H9 (cell line): Measurements from ENCODE around the gene CDC42EP4. TPM values are rescaled to one million over a fixed set of nuclear protein-coding genes. Genes with fewer than 3 reads are reported as not detected.

Experiments used
- DNase-seq: peaks from one replicate; pipeline ENCODE4 v3.0.0-alpha.2; 2017
- H2AFZ ChIP-seq: one replicate; pipeline ENCODE4 v1.6.1; 2013; ENCODE audit warnings: mild to moderate bottlenecking, low read length, control low read depth, moderate library complexity
- H2AK5ac ChIP-seq: 2 replicates; pipeline ENCODE4 v1.6.1; 2013; ENCODE audit warnings: low read length, control low read depth, mixed read lengths; ENCODE audit not compliant: insufficient read length
- H2BK120ac ChIP-seq: one replicate; pipeline ENCODE4 v1.6.1; 2013; ENCODE audit warnings: low read depth, mild to moderate bottlenecking, low read length, control low read depth, inconsistent platforms; ENCODE audit not compliant: poor library complexity, severe bottlenecking
- H2BK12ac ChIP-seq: 2 replicates; pipeline ENCODE4 v1.6.1; 2013; ENCODE audit warnings: low read length, control low read depth, mixed read lengths, low read depth; ENCODE audit not compliant: insufficient read length
- H2BK15ac ChIP-seq: 2 replicates; pipeline ENCODE4 v1.6.1; 2013; ENCODE audit warnings: low read depth, low read length, control low read depth
- H2BK20ac ChIP-seq: one replicate; pipeline ENCODE4 v1.6.1; 2013; ENCODE audit warnings: low read depth, mild to moderate bottlenecking, low read length, control low read depth, inconsistent platforms; ENCODE audit not compliant: poor library complexity, severe bottlenecking
- H2BK5ac ChIP-seq: 2 replicates; pipeline ENCODE4 v1.6.1; 2013; ENCODE audit warnings: low read length, control low read depth, mixed read lengths; ENCODE audit not compliant: insufficient read length
- H3K14ac ChIP-seq: 2 replicates; pipeline ENCODE4 v1.6.1; 2013; ENCODE audit warnings: low read length, control low read depth; ENCODE audit not compliant: insufficient read depth
- H3K18ac ChIP-seq: 2 replicates; pipeline ENCODE4 v1.6.1; 2013; ENCODE audit warnings: low read depth, mild to moderate bottlenecking, mixed read lengths, low read length, control low read depth; ENCODE audit not compliant: insufficient read length
- H3K23ac ChIP-seq: 2 replicates; pipeline ENCODE4 v1.6.1; 2013; ENCODE audit warnings: low read length, control low read depth, mixed read lengths, low read depth; ENCODE audit not compliant: insufficient read length
- H3K23me2 ChIP-seq: 2 replicates; pipeline ENCODE4 v1.6.1; 2013; ENCODE audit warnings: low read depth, mild to moderate bottlenecking, mixed read lengths, low read length, control low read depth; ENCODE audit not compliant: insufficient read length, poor library complexity, severe bottlenecking
- H3K27ac ChIP-seq: 2 replicates; pipeline ENCODE4 v1.5.1; 2013; ENCODE audit warnings: low read length, control low read depth, mixed read lengths, low read depth; ENCODE audit not compliant: insufficient read length
- H3K27me3 ChIP-seq: 2 replicates; pipeline ENCODE4 v1.6.1; 2013; ENCODE audit warnings: low read length, control low read depth, inconsistent platforms; ENCODE audit not compliant: insufficient read depth
- H3K4ac ChIP-seq: 2 replicates; pipeline ENCODE4 v1.6.1; 2013; ENCODE audit warnings: low read depth, mild to moderate bottlenecking, control low read depth, inconsistent platforms, low read length, moderate library complexity
- H3K4me1 ChIP-seq: 2 replicates; pipeline ENCODE4 v1.6.1; 2013; ENCODE audit warnings: low read length, control low read depth, inconsistent platforms; ENCODE audit not compliant: insufficient read depth
- H3K4me2 ChIP-seq: 2 replicates; pipeline ENCODE4 v1.6.1; 2013; ENCODE audit warnings: low read length, control low read depth, mixed read lengths; ENCODE audit not compliant: insufficient read length, insufficient read depth
- H3K56ac ChIP-seq: 2 replicates; pipeline ENCODE4 v1.6.1; 2013; ENCODE audit warnings: low read depth, mild to moderate bottlenecking, mixed read lengths, low read length, control low read depth; ENCODE audit not compliant: insufficient read length
- H3K79me1 ChIP-seq: 2 replicates; pipeline ENCODE4 v1.6.1; 2013; ENCODE audit warnings: low read depth, mild to moderate bottlenecking, moderate library complexity, low read length, control low read depth, inconsistent platforms; ENCODE audit not compliant: insufficient read depth, poor library complexity, severe bottlenecking
- H3K79me2 ChIP-seq: 2 replicates; pipeline ENCODE4 v1.6.1; 2013; ENCODE audit warnings: low read length, control low read depth, inconsistent platforms; ENCODE audit not compliant: insufficient read depth
- H3K9ac ChIP-seq: 2 replicates; pipeline ENCODE4 v1.6.1; 2013; ENCODE audit warnings: low read length, control low read depth, mixed read lengths; ENCODE audit not compliant: insufficient read length; ENCODE audit errors: extremely low read depth
- H3K9me3 ChIP-seq: one replicate; pipeline ENCODE4 v1.6.1; 2013; ENCODE audit warnings: low read depth, low read length, inconsistent platforms; ENCODE audit not compliant: control insufficient read depth
- H3T11ph ChIP-seq: one replicate; pipeline ENCODE4 v1.6.1; 2013; ENCODE audit warnings: mild to moderate bottlenecking, low read length, control low read depth, inconsistent platforms
- H4K20me1 ChIP-seq: one replicate; pipeline ENCODE4 v1.6.1; 2013; ENCODE audit not compliant: control insufficient read depth, insufficient read length, insufficient read depth
- H4K5ac ChIP-seq: 2 replicates; pipeline ENCODE4 v1.6.1; 2013; ENCODE audit warnings: low read depth, mild to moderate bottlenecking, mixed read lengths, low read length, control low read depth; ENCODE audit not compliant: insufficient read length
- H4K8ac ChIP-seq: replicated peaks from 2 replicates; pipeline ENCODE4 v1.6.1; 2013; ENCODE audit warnings: low read length, control low read depth, mixed read lengths, low read depth; ENCODE audit not compliant: insufficient read length
- H4K91ac ChIP-seq: 2 replicates; pipeline ENCODE4 v1.6.1; 2013; ENCODE audit warnings: low read depth, mild to moderate bottlenecking, moderate library complexity, mixed read lengths, low read length, control low read depth; ENCODE audit not compliant: insufficient read length
- H3K27ac Mint-ChIP-seq, 3 experiments: 2 replicates in 2 of 3; 3 replicates in 1 of 3; pipeline ENCODE4 v1.8.0; 2020 to 2021; ENCODE audit warnings: mixed read lengths in 3 of 3, mild to moderate bottlenecking in 1 of 3, moderate library complexity in 1 of 3
- H3K27me3 Mint-ChIP-seq: 2 replicates; pipeline ENCODE4 v1.8.0; 2021; ENCODE audit warnings: low read depth, mild to moderate bottlenecking, moderate library complexity, mixed read lengths
- H3K36me3 Mint-ChIP-seq, 3 experiments: 2 replicates in 2 of 3; 3 replicates in 1 of 3; pipeline ENCODE4 v1.8.0; 2020 to 2021; ENCODE audit warnings: low read depth in 3 of 3, mixed read lengths in 3 of 3; ENCODE audit not compliant: insufficient read depth in 1 of 3
- H3K4me1 Mint-ChIP-seq, 2 experiments: 2 replicates each; pipeline ENCODE4 v1.8.0; 2020; ENCODE audit warnings: mixed read lengths in 2 of 2
- H3K4me3 Mint-ChIP-seq, 2 experiments: 2 replicates in 1 of 2; 3 replicates in 1 of 2; pipeline ENCODE4 v1.8.0; 2020 to 2021; ENCODE audit warnings: mild to moderate bottlenecking in 2 of 2, mixed read lengths in 2 of 2, moderate library complexity in 1 of 2
- H3K9me3 Mint-ChIP-seq, 2 experiments: 2 replicates in 1 of 2; 3 replicates in 1 of 2; pipeline ENCODE4 v1.8.0; 2020; ENCODE audit warnings: mild to moderate bottlenecking in 2 of 2, mixed read lengths in 2 of 2, moderate library complexity in 1 of 2
- CTCF ChIP-seq: fragments of 200-600 bp; sonication (generic); conservative IDR thresholded peaks from 3 replicates; pipeline ENCODE4 v1.8.0; 2021; ENCODE audit warnings: antibody characterized with exemption, mild to moderate bottlenecking
- WGBS: extraction: QIAGEN DNeasy Blood & Tissue Kit; methylation state at CpG from one replicate; pipeline ENCODE4 v1.1.7; 2013; ENCODE audit warnings: missing lambda C conversion rate, low lambda C conversion rate, mixed read lengths; ENCODE audit not compliant: insufficient read length; ENCODE audit errors: extremely low coverage; 5-methylcytosine and 5-hydroxymethylcytosine counted together
- total RNA-seq: library from RNA; stranded (reverse); gene quantifications from 2 replicates; pipeline ENCODE4 v1.2.1, GENCODE V29; 2021

CDC42EP4 gene
- total RNA-seq, 1 experiment from 2014 or later = 27.1 TPM

GRCh38 chr17:73266796-73267195 lies 45.0 kb downstream of the CDC42EP4 start:
- no peak overlapping the region for H2BK12ac ChIP-seq
- no peak overlapping the region for H3K56ac ChIP-seq
- no peak overlapping the region for H2BK5ac ChIP-seq
- H3K4me2 ChIP-seq = no peak overlapping the region
- peaks cover 19 to 20% of the 10 kb centered on the region in 2 experiments for H3K4me1 Mint-ChIP-seq
- no peak overlapping the region for H3K18ac ChIP-seq
- H2BK15ac ChIP-seq = no peak overlapping the region
- H4K8ac ChIP-seq = no peak overlapping the region
- H4K91ac ChIP-seq = no peak overlapping the region
- no peaks in the 10 kb centered on the region for H3K23me2 ChIP-seq
- no peak overlapping the region for H3K23ac ChIP-seq
- no peak overlapping the region for H3K27ac ChIP-seq
- DNase-seq = no peak
- no peak overlapping the region for H2BK120ac ChIP-seq
- H3K4ac ChIP-seq = no peak overlapping the region
- H3T11ph ChIP-seq = no peak overlapping the region
- no peak overlapping the region for H3K9ac ChIP-seq
- H3K79me1 ChIP-seq = no peaks in the 10 kb centered on the region
- no peak overlapping the region for H3K27ac Mint-ChIP-seq
- WGBS = no CpG with 5 or more reads among the region's 11 CpGs
- H4K5ac ChIP-seq = no peak overlapping the region
- no peaks in the 10 kb centered on the region for H3K9me3 ChIP-seq
- no peaks in the 10 kb centered on the region for H3K9me3 Mint-ChIP-seq
- no peaks in the 10 kb centered on the region for H3K79me2 ChIP-seq
- H4K20me1 ChIP-seq = peaks cover 2% of the 10 kb centered on the region
- no peak overlapping the region for H2AK5ac ChIP-seq
- H3K4me1 ChIP-seq = peaks cover 3% of the 10 kb centered on the region; the same call in 1 of the 2 replicates
- H2AFZ ChIP-seq = no peak overlapping the region
- no peak overlapping the region for H3K14ac ChIP-seq
- no peak overlapping the region for H2BK20ac ChIP-seq
- no peak overlapping the region for H3K4me3 Mint-ChIP-seq
- H3K27me3 Mint-ChIP-seq = peaks cover 16% of the 10 kb centered on the region
- no peaks in the 10 kb centered on the region for H3K36me3 Mint-ChIP-seq
- no peaks in the 10 kb centered on the region; the same call in 1 of the 2 replicates for H3K27me3 ChIP-seq
- TF ChIP-seq CTCF = no peak
